Measurements from ENCODE around the gene FLOT1.
"Not testable (repeated sequence)": the region's sequence is repeated elsewhere in the genome, so short reads cannot be mapped to it uniquely, and the experiment has no call there.

The FLOT1 gene

GRCh38 chr6:30722280-30723112 is 20.0 kb downstream of the FLOT1 start:
- no peaks in the 10 kb centered on the region for H3K27me3 ChIP-seq (ENCODE audit: control insufficient read depth, low read length)
- peak overlapping the region; percentile 88 for H3K4me3 ChIP-seq (ENCODE audit: low read length)
- peaks cover 48% of the 10 kb centered on the region for H3K4me1 ChIP-seq (ENCODE audit: control insufficient read depth, low read length)
- H3F3A ChIP-seq (ENCODE audit: control insufficient read depth, insufficient read depth), result peaks cover 81% of the 10 kb centered on the region
- peaks cover 75% of the 10 kb centered on the region for H3K79me2 ChIP-seq (ENCODE audit: control insufficient read depth, low read length)
- peak overlapping the region; percentile 94 for H3K4me2 ChIP-seq (ENCODE audit: low read length)
- peaks cover 77% of the 10 kb centered on the region for H3K36me3 ChIP-seq (ENCODE audit: control insufficient read depth, low read length)
- H3K27ac ChIP-seq (ENCODE audit: low read depth, low read length), result peak overlapping the region; percentile 100
- TF ChIP-seq EZH2phosphoT487 (IDR thresholded peaks at IDR 0.05; ENCODE audit: borderline replicate concordance, low read length), result no peak
- peak; percentile 95 for TF ChIP-seq CTCF (IDR thresholded peaks at IDR 0.05; ENCODE audit: low read depth, low read length, poor library complexity, severe bottlenecking)
- no peaks in the 10 kb centered on the region for H3K9me2 ChIP-seq (replicated peaks; ENCODE audit: control insufficient read depth, low read length)
- H4K20me1 ChIP-seq (ENCODE audit: control insufficient read depth, insufficient read depth, low read depth, low read length), result peaks cover 16% of the 10 kb centered on the region
- no peaks in the 10 kb centered on the region for H3K9me3 ChIP-seq (ENCODE audit: control insufficient read depth, insufficient read depth, low read length)

DNA sequence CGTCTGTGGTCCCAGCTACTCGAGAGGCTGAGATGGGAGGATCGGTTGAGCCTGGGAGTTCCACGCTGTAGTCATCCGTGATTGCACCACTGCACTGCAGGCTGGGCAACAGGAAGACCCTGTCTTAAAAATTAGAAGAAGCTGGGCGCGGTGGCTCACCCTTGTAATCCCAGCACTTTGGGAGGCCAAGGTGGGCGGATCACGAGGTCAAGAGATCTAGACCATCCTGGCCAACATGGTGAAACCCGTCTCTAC is 20.5 kb downstream of the FLOT1 start:
- H3K9me2 ChIP-seq (replicated peaks; ENCODE audit: control insufficient read depth, low read length); H3K9me3 ChIP-seq (ENCODE audit: control insufficient read depth, insufficient read depth, low read length); H3K27me3 ChIP-seq (ENCODE audit: control insufficient read depth, low read length): not testable (repeated sequence)
- H3K4me3 ChIP-seq (ENCODE audit: low read length), result peak overlapping the region; percentile 88
- peaks cover 77% of the 10 kb centered on the region for H3K79me2 ChIP-seq (ENCODE audit: control insufficient read depth, low read length)
- H3K4me2 ChIP-seq (ENCODE audit: low read length), result peak overlapping the region; percentile 94
- H3K36me3 ChIP-seq (ENCODE audit: control insufficient read depth, low read length), result peaks cover 75% of the 10 kb centered on the region
- H3F3A ChIP-seq (ENCODE audit: control insufficient read depth, insufficient read depth), result peaks cover 76% of the 10 kb centered on the region
- H4K20me1 ChIP-seq (ENCODE audit: control insufficient read depth, insufficient read depth, low read depth, low read length), result peaks cover 16% of the 10 kb centered on the region
- peak overlapping the region; percentile 100 for H3K27ac ChIP-seq (ENCODE audit: low read depth, low read length)
- H3K4me1 ChIP-seq (ENCODE audit: control insufficient read depth, low read length), result peaks cover 48% of the 10 kb centered on the region

DNA sequence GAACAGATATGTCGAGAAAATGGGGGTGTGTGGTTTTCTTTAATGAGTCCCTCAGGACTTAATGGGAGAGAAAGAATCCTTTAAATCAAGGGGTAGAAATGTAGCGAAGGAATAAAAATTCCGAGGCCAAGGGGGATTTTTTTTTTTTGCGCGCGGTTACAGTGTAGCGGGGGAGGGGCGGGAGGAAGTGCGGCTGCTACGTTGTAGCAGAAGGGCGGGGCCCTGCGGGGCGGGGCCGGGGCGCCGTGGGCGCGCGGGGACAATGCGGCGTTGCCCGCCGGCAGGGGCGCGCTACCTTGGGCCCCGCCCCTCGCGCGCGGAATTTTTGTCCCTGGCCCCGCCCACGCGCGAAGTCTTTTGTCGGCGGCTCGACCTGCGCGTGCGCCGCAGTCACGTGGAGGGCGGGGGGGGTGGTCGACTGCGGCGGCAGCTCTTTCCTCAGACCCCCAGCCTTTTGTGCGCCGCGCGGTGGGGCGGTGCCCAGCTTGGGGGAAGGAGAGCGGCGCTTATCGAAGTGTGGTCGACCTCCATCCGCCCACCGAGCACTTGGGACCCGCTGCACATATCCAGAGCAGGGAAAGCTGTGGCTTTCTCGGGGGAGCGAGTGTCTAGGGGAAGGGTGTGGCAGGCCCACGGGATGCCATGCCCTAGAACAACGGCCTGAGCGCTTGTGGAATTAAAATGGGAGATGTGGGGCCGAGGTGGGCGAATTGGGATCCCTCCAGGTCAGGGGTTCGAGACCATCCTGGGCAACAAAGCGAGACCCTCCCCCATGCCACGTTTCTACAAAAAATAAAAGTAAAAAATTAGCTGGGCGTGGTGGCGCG is 21.1 kb downstream of the FLOT1 start:
- Histone ChIP-seq H3K27me3 (ENCODE audit: control insufficient read depth, low read length) (no peaks in the 10 kb centered on the region), H3K9me3 (ENCODE audit: control insufficient read depth, insufficient read depth, low read length) (no peaks in the 10 kb centered on the region), H3K27ac (ENCODE audit: low read depth, low read length) (peak overlapping the region; percentile 100), H3K4me2 (ENCODE audit: low read length) (peak overlapping the region; percentile 94), H3K36me3 (ENCODE audit: control insufficient read depth, low read length) (peaks cover 75% of the 10 kb centered on the region), H3K79me2 (ENCODE audit: control insufficient read depth, low read length) (peaks cover 82% of the 10 kb centered on the region), H4K20me1 (ENCODE audit: control insufficient read depth, insufficient read depth, low read depth, low read length) (peaks cover 16% of the 10 kb centered on the region), H3K9me2 (replicated peaks; ENCODE audit: control insufficient read depth, low read length) (no peaks in the 10 kb centered on the region), H3F3A (ENCODE audit: control insufficient read depth, insufficient read depth) (peaks cover 70% of the 10 kb centered on the region), H3K4me3 (ENCODE audit: low read length) (peak overlapping the region; percentile 88), H3K4me1 (ENCODE audit: control insufficient read depth, low read length) (peaks cover 53% of the 10 kb centered on the region)
- no peak for TF ChIP-seq EZH2phosphoT487 (IDR thresholded peaks at IDR 0.05; ENCODE audit: borderline replicate concordance, low read length)
- peak; percentile 28 for TF ChIP-seq CTCF (IDR thresholded peaks at IDR 0.05; ENCODE audit: low read depth, low read length, poor library complexity, severe bottlenecking)

GRCh38 chr6:30720738-30721197 is 21.7 kb downstream of the FLOT1 start:
- H3K9me3 ChIP-seq (ENCODE audit: control insufficient read depth, insufficient read depth, low read length), result no peaks in the 10 kb centered on the region
- no peaks in the 10 kb centered on the region for H3K27me3 ChIP-seq (ENCODE audit: control insufficient read depth, low read length)
- TF ChIP-seq EZH2phosphoT487 (IDR thresholded peaks at IDR 0.05; ENCODE audit: borderline replicate concordance, low read length) (no peak), CTCF (IDR thresholded peaks at IDR 0.05; ENCODE audit: low read depth, low read length, poor library complexity, severe bottlenecking) (no peak)
- peak overlapping the region; percentile 100 for H3K27ac ChIP-seq (ENCODE audit: low read depth, low read length)
- H3K4me2 ChIP-seq (ENCODE audit: low read length), result peak overlapping the region; percentile 76
- peaks cover 65% of the 10 kb centered on the region for H3F3A ChIP-seq (ENCODE audit: control insufficient read depth, insufficient read depth)
- H3K4me1 ChIP-seq (ENCODE audit: control insufficient read depth, low read length), result peaks cover 57% of the 10 kb centered on the region
- H3K36me3 ChIP-seq (ENCODE audit: control insufficient read depth, low read length), result peaks cover 76% of the 10 kb centered on the region
- H3K79me2 ChIP-seq (ENCODE audit: control insufficient read depth, low read length), result peaks cover 86% of the 10 kb centered on the region
- peak overlapping the region; percentile 88 for H3K4me3 ChIP-seq (ENCODE audit: low read length)
- peaks cover 16% of the 10 kb centered on the region for H4K20me1 ChIP-seq (ENCODE audit: control insufficient read depth, insufficient read depth, low read depth, low read length)
- no peaks in the 10 kb centered on the region for H3K9me2 ChIP-seq (replicated peaks; ENCODE audit: control insufficient read depth, low read length)
